GM21619 (cell line): ENCODE measurements around the gene TLE3.
A peak's percentile ranks its signal among the peaks of the same experiment; 100 is the strongest.

ENCODE experiments used
- ATAC-seq: cut with Tn5 transposase; IDR thresholded peaks from one replicate; pipeline ENCODE4 v1.9.1; 2021; ENCODE audit not compliant: unreplicated experiment

Gene TLE3

DNA sequence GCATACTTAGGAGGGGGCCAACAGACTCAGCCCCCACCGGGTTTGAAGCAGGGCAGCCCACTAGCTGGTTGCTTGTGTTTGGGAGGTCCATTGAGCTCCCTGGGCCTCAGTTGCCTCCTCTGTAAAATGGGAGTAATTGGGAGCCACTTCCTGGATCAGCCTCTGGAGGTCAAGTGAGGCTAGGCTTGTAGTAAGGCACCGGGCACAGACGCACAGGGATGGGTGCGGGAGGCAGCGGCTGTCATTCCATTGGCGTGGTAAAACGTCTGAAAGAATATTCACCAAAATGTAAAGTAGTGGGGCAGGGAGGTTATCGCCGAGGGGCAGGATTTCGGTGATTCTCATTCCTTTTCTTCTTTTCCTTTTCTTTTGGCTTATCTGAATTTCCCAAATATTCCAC is 64.6 kb downstream of the TLE3 start:
- no peak for ATAC-seq

DNA sequence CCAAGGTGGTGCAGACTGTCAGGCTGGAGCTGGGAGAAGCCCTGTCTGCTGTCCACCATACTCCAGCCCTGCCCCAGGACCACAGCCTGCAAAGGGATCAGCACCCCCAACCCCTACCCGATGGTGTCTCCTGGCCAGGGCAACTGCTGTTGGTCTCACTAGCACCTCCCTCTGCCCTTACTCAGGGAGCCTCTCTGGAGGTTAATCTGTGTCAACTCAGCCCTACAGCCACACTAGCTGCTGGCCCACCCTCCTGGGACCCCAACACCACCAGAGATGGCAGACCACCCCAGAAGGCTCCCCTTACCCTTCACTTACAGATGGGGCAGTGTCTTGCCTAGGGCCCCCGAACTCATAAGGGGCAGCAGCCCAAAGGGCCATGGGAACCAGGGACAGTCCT is 65.2 kb downstream of the TLE3 start:
- ATAC-seq: no peak

DNA sequence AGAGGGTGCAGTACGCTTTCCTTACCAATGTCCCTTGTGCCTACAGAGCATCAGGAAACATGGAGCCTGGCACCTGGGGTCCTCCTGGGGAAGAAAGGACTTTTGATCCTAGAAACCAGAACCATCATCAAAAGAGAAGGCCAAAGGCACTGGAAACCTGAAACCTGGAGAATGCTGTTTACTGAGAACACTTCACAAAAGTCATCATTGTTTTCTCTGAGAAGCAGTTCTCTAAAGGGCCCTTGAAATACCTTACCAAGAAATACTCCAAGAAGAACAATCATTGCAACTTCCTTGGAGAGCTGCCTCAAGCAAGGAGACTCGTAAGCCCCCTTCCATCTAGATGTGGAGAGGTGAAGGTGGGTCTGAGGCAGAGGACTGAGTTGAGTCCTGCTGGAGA is 66.0 kb downstream of the TLE3 start:
- no peak for ATAC-seq

DNA sequence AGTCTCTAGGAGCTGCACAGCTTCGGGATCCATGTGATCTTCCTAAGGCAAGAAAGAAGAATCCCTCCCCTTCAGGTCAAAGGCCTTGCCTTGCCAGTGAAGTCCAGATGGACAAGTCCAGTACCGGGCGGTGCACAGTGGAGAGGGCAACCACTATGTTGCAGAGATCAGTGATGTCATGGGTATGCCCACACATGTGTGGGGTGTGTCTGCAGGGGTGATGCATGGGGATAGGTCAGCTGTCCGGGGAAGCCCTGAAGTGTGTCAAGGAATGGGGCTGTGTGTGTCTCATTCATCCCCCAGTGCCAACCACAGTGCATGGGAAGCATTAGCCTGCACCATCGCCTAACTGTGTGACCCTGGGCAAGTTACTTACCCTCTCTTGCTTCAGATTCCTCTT is 66.5 kb downstream of the TLE3 start:
- no peak for ATAC-seq

DNA sequence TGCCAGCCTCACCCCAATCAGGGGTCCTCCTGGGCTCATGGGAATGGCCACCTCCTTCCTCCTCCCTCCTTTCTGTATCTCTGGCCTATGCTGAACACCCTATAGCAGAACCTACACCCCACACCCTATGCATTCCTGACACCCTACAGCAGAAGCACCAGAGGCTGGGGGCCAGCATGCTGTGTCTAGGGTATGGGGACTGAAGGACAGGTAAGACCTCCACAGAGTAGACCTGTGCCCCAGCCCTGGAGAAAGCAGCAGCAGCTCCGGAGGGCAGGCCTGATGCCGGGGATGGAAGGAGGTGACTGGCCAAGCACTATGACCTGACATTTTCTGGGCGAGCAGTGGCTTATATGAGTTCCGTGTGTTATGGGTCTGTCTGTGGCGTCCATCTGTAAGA is 66.9 kb downstream of the TLE3 start:
- ATAC-seq: no peak

DNA sequence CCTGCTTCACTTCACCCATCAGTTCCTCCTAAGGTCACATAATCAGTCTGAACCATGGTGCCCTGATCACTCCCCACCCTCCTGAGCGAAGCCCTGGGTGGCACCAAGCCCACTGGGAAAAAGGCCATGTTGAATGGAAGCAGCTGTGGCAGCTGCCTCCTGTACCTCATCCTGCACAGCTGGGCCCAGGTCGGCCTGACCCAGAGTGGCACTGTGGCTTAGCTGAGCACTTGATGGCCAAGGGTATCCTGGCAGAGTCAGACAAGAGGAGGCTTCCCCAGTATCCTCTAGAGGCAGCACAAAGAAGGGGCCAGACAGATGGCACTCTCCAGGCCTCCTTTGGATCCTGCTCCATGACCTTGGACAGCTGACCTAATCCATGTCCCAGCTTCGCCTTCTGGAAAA is 68.4 kb downstream of the TLE3 start:
- ATAC-seq: no peak

DNA sequence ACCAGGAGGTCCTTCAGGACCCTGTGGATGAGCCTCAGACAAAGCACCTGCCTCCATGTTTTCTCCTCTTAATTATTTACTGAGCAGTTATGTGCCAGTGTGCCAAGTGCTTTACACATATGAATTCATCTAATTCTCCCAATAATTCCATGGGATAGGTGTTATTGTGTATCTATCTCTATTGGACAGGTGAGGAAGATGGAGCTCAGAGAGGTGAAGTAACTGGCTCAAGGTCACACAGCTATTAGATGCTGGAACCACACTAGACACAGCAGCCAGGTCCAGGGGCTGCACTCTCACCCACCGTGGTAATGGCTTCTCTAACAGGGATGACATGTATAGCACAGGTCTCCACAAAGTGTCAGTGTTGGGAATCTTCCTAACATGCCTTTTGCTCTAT is 70.2 kb downstream of the TLE3 start:
- no peak for ATAC-seq

DNA sequence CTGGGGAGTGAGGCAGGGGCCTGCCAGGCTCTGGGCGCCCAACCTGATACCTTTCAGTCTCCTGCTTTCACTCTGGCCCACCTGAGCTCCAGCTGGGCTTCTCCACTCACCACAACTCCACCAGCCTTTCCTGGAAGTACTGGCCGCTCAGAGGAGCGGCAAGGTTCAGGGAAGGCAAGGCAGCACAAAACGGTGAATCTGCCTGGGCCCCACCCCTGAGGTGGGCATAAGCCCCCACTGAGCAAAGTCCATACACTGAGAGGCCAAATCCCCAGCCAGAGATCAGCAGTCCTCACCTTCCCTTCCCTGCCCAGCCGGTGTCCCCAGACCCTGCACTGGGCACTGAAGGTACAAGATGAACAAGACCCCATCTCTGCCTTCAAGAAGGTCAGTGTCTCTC is 70.7 kb downstream of the TLE3 start:
- ATAC-seq: no peak

DNA sequence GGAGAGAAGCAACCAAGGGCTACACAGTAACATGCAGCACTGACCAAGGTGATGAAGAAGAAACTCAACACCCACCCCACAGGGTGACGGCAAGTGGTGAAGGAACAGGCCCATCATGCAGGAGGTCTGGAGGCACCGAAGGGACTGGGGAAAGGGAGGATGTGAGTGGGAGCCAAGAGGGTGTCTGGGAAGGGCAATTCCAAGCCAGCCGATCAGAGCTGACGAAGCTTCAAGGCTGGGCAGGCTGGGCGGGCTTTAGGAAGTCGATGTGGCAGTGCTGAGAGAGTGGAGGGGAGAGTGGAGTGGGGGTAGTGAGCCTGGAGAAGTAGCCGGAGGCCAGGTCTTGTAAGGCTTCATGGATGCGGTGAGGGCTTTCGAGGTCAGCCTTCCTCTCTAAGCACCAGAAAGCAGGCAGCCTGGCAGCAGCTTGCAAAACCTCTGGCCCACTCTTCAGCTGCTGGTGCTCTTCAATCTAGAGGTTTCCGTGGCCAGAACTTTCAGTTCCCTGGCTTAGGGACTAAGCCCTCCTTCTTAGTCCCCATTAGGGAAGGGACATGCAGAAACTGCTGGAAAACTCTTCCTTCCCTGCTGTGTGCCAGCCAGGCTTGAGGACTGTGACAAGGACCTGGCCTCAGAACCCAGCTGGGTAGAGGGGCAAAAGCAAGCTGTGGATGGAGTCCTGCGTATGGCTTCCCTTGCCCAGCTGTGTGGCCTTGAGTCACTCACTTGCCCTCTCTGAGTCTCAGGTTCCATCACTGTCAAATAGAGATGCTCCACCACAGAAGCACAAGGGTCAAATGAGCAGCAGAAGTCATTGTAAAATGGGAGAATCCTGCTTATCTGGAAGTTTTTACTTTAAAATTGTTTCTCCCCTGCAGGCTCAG is 72.1 kb downstream of the TLE3 start:
- no peak for ATAC-seq

DNA sequence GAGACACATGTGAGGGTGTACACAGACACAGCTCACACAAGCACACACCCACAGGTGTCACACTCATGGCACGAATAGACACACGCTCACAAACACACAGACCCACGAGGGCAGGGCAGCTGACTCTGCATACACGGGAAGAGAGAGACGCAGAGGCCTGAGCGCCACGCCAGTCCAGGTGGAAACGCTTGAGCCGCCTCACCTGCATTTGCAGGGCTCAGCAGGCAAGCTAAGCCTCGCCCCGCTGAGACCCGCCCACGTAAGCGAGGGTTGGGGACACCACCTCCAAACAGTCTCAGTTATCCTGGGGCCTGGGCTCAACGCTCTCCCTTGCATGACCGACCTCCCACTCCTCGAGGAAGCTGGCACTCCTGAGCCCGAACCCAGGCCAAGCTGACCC is 73.2 kb downstream of the TLE3 start:
- ATAC-seq: no peak

DNA sequence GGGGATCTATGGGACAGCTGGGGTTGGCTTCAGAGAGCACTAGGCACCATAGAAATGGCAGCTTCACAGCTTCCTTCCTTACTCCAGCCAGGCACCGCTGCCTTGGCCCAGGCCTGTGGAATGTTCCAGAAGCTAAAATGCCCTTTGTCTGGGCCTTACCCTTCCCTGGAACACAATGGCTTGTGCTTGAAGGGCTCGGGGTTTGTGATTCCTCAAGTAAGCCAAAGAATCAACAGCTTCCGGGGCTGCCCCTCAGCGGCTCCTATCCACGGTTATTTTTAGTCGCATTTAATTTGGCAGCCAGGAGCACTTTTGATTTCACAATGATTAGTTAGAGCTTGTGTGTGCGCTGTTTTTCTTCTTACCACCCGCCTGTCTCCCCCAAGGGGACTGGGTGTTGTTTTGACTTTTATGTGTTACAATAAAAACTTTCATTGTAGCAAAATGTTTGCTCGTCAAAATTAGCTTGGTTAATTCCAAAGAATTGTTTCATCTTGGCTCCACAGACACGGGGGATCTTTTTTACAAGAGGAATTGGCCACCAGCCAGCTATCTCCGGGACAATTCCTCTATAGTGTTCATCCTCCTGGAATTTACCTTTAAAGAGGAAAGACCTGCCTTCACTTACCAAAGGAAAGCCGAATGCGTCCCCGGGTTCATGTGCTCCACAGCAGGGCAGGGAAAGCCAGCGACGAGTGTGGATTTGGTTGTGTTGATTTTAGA is 73.8 kb downstream of the TLE3 start:
- ATAC-seq: no peak

DNA sequence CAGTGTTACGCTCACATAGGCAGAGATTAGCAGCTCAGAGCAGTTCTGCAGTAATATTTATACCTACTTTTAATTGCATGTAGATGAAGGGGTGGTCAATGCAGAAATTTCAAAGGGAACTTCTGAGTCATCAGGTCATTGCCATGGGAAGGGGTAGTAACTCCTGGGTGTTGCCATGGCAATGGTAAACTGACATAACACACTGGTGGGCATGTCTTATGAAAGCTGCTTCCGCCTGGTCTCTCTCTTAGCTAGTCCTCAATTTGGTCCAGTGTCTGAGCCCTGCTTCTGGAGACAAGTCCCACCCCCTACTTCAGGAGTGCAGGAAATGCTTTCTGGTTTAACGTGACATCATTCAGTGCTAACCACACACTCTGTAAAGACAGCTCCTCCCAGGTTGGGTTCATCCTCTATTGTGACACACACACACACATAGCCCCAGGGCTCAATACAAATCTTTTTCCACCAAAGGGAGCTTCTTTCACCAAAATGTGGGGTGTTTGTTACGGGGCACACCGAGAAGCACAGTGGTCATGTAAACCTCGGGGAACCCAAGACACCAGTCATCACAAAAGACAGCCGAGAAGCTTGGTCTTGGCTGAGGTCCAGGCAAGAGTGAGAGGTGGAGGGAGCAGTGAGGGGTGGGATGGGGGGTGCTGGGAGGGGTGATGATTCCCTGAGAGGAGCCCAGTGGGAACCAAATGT is 74.5 kb downstream of the TLE3 start:
- ATAC-seq: peak; percentile 84

DNA sequence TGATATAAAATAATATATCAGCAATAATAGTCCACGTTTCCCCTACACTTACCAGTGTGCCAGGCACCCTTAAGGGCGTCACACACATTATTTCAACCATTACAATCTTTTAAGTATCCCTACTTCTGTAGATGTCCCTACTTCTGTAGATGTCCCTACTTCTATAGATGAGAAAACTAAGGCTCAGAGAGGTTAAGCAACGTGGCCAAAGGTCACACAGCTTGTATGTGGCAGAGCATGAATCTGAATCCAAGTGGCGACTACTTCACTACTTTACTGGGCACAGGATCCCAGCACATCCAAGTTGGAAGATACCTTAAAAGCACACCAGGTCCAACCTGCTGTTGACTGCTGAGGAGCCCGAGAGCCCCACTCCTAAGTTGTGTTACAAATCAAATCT is 77.5 kb downstream of the TLE3 start:
- ATAC-seq: no peak

DNA sequence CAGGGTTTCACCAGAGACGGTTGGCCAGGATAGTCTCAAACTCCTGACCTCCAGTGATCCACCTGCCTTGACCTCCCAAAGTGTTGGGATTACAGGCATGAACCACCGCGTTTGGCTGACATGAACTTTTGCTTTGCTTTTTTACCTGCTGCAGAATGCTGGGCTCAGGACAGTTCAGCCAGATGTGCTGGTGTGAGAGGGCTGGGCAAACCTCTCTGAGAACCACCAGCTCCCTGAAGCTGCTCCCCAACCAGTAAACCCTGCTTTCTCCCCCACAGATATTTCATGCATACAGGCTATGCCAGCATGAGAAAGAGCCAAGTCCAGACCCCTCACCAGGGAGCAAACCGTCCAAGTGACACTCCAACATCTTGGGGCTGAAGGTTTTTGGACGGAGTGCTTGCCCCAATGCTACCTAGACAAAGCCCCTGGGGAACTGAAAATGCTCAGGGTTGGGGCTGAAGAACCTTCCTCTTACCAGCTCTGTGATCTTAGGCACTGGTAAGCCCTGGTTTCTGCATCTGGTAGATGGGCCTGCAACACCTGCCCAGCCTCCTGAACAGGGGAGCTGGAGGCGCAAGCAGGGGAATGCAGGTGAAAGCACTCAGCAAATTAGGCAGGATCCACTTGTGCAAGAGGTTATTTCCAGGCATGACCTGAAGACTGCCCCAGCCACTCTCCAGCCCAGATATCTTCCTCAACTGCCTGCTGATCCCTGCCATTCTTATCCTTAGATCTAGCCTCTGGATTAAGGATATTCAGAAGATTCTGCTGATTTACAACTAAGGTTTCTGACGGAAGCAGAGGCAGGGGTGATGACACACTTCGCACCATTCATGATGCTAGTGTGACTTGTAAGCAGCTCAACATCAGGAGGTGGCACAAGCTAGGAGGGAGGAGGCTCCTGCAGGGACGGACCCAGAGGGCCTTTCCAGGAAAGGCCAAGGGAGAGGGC is 78.8 kb downstream of the TLE3 start:
- no peak for ATAC-seq

DNA sequence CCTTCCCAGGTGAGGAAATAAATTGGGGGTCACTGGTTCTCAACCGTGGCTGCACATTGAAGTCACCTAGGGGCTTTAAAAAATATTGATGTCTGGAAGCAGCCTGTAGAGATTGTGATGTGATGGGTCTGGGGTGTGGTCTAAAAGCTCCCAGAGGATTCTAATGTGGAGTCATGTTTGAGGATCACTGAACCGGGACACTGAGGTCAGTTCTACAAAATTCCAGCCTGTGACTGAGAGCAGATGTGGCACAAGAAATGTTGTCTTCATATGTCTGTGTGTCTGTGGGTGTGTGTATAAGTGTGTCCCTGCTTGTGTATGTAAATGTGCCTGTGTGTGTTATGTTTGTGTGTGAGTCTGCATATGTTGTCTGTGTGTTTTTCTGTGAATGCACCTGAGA is 79.9 kb downstream of the TLE3 start:
- no peak for ATAC-seq

DNA sequence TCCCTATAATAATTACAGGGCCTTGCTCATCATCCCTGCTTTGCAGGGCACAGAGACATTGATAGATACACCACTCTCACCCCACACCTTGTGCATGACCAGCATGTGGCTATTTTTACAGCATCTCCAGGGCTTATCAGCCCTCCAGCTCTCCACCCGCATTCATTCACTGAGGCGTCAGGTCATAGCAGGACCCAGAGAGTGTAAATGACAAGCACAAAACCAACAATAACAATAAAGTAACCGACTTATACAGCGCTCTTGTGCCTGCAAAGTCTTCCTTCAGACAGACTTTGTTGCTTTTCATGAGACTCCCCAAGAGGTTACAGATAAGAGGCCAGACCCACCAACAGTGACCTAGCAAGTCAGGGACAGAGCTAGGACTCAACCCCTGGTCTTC is 80.7 kb downstream of the TLE3 start:
- ATAC-seq: no peak

DNA sequence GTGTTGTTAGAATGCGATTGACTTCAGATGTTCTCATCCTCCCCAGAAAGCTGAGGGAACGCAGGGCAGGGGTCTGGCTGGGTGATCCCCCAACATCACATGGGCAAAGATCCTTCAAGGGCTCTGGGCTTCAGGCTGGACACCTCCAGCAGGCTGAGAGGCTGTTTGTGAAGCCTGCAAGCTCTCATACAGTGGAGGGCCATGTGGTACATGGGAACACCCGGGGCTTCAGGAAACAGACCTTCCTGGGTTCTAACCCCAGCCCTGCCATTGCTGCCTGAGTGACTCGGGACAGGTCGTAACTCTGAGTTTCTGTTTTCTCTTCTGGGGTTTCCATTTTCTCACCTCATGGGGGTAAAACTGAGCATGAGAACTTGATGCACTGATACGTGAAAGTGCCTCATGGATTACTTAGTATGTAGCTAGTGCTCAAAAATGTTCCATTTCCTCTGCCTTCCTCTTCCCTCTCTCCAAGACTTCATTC is 81.2 kb downstream of the TLE3 start:
- peak; percentile 20 for ATAC-seq

DNA sequence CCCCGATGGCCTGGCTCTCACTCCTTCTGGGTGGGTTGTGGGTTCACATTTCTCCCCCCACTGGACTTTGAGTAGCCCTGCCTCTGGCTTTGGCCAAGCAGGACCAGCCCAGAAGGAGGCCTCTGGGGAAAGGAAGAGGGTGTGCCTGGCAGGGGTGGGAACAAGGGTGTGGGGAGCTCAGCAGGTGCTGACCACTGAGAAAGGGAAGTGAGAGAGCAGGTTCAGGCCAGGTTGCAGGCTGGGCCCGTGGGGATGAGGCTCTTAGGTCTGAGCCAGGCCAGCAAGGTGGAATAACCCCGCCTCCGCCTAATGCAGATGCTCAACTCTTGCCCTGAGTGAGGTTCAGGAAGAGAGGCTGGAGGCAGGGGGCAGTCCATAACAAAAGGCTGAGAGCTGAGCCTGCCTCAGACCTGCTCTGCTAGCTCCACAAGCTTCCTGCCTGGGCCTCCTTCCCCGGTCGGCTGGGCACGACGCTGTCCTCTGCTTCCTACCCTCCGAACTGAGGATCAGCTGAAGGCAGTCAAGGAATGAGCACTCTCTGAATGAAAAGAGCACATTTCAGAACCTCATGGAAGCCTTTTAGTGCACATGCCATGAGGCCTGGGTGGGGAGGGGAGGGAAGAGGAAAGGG is 82.7 kb downstream of the TLE3 start:
- ATAC-seq: peak; percentile 80

DNA sequence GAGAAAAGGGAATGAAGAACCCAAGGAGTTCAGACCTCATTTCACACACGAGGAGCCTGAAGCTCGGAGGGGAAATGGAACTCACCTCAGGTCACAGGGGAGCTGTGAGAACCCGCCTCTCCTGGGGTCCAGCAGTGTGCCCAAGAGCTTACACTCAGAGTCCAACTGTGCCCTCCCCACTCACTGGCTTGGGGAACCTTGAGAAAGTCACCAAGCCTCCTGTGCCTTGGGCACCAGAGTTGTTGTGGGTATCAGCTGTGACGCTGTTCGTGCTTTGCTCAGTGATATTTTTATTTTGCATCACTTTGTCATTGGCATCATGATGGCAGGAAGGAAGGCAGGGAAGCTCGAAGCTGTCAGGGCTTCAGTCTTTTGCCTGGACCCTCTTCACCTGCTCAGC is 83.4 kb downstream of the TLE3 start:
- ATAC-seq: no peak

DNA sequence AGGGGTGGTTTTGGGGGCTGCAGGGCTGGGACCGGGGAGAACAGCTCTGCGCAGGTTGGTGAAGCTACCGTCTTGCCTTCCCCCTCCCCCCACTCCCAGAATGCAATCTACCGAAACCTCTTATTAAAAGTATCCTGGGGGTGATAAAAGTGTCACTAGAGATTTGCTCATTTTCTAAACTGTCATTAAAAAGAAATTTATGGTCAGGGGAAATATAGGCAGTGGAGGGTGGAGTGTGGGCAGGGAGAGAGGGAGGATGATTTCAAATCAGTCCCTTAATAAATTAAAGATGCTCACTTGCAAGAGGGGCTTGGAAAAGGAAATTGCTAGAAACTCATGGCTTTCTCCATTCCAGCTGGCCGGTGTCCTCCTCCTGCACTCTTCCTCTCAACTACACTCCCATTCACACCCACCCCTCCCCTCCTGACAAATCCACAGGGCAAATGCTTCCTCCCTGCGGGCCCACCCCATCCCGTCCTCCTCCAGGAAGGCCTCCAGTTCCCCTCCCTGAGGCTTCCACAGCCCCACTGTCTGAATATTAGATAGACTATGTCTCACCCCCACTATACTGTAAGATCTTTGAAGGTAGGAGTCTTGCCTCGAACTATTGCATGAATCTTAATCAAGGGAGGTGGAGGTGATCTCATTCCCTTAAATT is 83.9 kb downstream of the TLE3 start:
- no peak for ATAC-seq
